Right lobe of liver (tissue), 6 donors: ENCODE results near the gene TRABD2B. TPM values are rescaled to one million over a fixed set of nuclear protein-coding genes. Genes with fewer than 3 reads are reported as not detected.

ENCODE experiments used
- ATAC-seq, 4 donors: fragments of 200-7000 bp; cut with Tn5 transposase; one replicate each; pipeline ENCODE4 v1.9.1; 2020; ENCODE audit warnings: mild to moderate bottlenecking in 4 of 4, moderate library complexity in 4 of 4
- DNase-seq, 3 donors: peaks; one replicate each; pipeline ENCODE4 v3.0.0-alpha.2; 2020
- H3K27ac ChIP-seq, 3 donors: fragments of 200-600 bp; one replicate each; pipeline ENCODE4 v1.8.0; 2022
- H3K27me3 ChIP-seq, 2 donors: fragments of 200-600 bp; one replicate each; pipeline ENCODE4 v1.8.0; 2022
- H3K36me3 ChIP-seq, 4 donors: fragments of 200-600 bp; sonication (generic) in 1 of 4; one replicate each; pipeline versions ENCODE4 v1.5.1 to v1.8.0; 2017 to 2022; ENCODE audit warnings: control low read depth in 1 of 4
- H3K4me1 ChIP-seq, 4 donors: fragments of 200-600 bp; sonication (generic) in 1 of 4; one replicate each; pipeline versions ENCODE4 v1.5.1 to v1.8.0; 2017 to 2022; ENCODE audit warnings: control low read depth in 1 of 4
- H3K4me3 ChIP-seq, 3 donors: fragments of 200-600 bp; one replicate each; pipeline ENCODE4 v1.8.0; 2022
- H3K9me3 ChIP-seq, 4 donors: fragments of 200-600 bp; sonication (generic) in 1 of 4; one replicate each; pipeline versions ENCODE4 v1.5.1 to v1.8.0; 2017 to 2022; ENCODE audit warnings: control low read depth in 1 of 4
- POLR2A ChIP-seq: fragments of 450-650 bp; IDR thresholded peaks from one replicate; pipeline ENCODE4 v1.6.1; 2017; ENCODE audit warnings: antibody characterized with exemption, mild to moderate bottlenecking
- WGBS: methylation state at CpG from one replicate; pipeline ENCODE4 v1.1.6; 2018; ENCODE audit warnings: low coverage, low lambda C conversion rate; ENCODE audit not compliant: insufficient coverage; ENCODE audit errors: missing lambda C conversion rate; 5-methylcytosine and 5-hydroxymethylcytosine counted together
- intact Hi-C, 2 donors: fragments of 100-400 bp; cut with DNase I; formaldehyde crosslinking; loops; one replicate each; pipeline versions ENCODE4 v1.11.2 to v1.14.1; 2022
- total RNA-seq, 6 experiments: library from RNA; depleted of rRNA in 2 of 6; stranded (reverse); fragments of >200 nt in 2 of 6; fragmentation: NEBNext Ultra II Directional in 3 of 6; extraction: Animal tissue kit (Norgen Biotek cat#: 25700) in 3 of 6; gene quantifications; one replicate each; pipeline versions ENCODE4 v1.1.0 to v1.2.4, GENCODE V29; 2016 to 2023
- TF ChIP-seq, protein P1 (sequence below), 4 donors: fragments of 200-600 bp in 3 of 4; fragments of 450-650 bp in 1 of 4; IDR thresholded peaks; one replicate each; pipeline versions ENCODE4 v1.5.1 to v1.8.0; 2016 to 2022; ENCODE audit warnings: antibody characterized with exemption in 4 of 4, mild to moderate bottlenecking in 2 of 4
- donor health status: DM: no; HTN: yes; CAD: no.
- donor health status: DM: no; HTN: no; CAD: no.
- donor health status: DM: no; HTN: no; CAD: no.
- donor health status: DM: no; HTN: yes; CAD: no.
- donor health status: DM: no; HTN: yes; CAD: no.

TRABD2B gene
- total RNA-seq, 6 experiments from 2014 or later = 0.55 to 9.5 (median 1.8) TPM

DNA sequence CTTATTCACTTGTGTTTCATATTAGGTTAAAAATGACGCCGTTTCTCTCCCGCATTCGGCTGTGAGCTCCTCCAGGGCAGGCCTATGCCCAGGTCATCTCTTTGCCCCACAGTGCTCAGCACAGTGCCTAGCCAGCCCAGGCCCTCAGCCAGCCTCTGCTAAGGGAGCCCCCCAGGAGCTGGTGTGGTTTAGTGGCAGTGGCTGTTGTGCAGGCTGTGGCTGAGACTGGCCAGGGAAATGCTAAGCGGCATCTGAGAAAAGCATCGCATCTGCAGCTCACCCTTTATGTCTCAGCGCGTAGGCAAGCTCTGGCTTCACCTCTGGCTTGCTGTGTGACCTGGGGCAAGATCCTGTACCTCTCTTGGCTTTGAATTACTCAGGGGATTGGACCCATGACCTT lies 275.1 kb downstream of the TRABD2B start:
- no peak for ATAC-seq
- no peak for DNase-seq
- TF ChIP-seq, protein P1, sequence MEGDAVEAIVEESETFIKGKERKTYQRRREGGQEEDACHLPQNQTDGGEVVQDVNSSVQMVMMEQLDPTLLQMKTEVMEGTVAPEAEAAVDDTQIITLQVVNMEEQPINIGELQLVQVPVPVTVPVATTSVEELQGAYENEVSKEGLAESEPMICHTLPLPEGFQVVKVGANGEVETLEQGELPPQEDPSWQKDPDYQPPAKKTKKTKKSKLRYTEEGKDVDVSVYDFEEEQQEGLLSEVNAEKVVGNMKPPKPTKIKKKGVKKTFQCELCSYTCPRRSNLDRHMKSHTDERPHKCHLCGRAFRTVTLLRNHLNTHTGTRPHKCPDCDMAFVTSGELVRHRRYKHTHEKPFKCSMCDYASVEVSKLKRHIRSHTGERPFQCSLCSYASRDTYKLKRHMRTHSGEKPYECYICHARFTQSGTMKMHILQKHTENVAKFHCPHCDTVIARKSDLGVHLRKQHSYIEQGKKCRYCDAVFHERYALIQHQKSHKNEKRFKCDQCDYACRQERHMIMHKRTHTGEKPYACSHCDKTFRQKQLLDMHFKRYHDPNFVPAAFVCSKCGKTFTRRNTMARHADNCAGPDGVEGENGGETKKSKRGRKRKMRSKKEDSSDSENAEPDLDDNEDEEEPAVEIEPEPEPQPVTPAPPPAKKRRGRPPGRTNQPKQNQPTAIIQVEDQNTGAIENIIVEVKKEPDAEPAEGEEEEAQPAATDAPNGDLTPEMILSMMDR (IDR thresholded peaks at IDR 0.05) = no peak
- TF ChIP-seq POLR2A = no peak
- peaks cover 0 to 25% (median 4%) of the 10 kb centered on the region in 4 donors for H3K4me1 ChIP-seq
- H3K36me3 ChIP-seq = no peaks in the 10 kb centered on the region
- intact Hi-C loops = loop anchor here in 1 of 2 donors (10.0 kb wide), 1 partner anchor 197 kb away; no protein-coding TSS in a partner anchor
- no peaks in the 10 kb centered on the region for H3K27me3 ChIP-seq
- no peaks in the 10 kb centered on the region for H3K9me3 ChIP-seq
- H3K27ac ChIP-seq = no peak overlapping the region
- 94% methylated on average over 3 of the region's 8 CpGs for WGBS
- no peak overlapping the region for H3K4me3 ChIP-seq

DNA sequence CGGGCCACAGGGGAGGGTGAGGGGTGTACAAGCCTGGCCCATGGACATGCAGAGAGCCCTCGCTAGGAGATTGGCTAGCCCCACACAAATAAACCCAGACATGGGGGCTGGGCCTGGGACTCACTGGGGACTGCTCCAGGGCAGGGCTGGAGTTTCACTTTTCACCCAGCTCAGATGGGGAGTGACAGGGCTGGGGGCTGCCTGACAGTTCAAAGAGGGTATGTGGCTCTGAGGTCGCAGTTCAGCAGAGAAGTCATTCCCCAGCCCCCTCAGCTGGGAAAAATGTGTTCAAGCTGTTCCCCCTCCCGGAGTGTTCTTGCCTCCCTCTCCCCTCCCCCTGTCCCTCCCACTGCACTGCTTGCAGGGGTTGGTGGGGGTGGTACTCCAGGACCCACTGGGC lies 277.1 kb downstream of the TRABD2B start:
- 75% methylated on average over 2 of the region's 4 CpGs for WGBS
- Histone ChIP-seq H3K27ac (no peak overlapping the region), H3K27me3 (no peaks in the 10 kb centered on the region), H3K4me1 (peaks cover 0 to 17% (median 2%) of the 10 kb centered on the region in 4 donors), H3K4me3 (no peak overlapping the region), H3K36me3 (no peaks in the 10 kb centered on the region), H3K9me3 (no peaks in the 10 kb centered on the region)
- DNase-seq (no peak), ATAC-seq (no peak)
- TF ChIP-seq, protein P1 (IDR thresholded peaks at IDR 0.05) = no peak
- TF ChIP-seq POLR2A = no peak
- intact Hi-C loops = loop anchor here in 1 of 2 donors (10.0 kb wide), 1 partner anchor 195 kb away; no protein-coding TSS in a partner anchor

DNA sequence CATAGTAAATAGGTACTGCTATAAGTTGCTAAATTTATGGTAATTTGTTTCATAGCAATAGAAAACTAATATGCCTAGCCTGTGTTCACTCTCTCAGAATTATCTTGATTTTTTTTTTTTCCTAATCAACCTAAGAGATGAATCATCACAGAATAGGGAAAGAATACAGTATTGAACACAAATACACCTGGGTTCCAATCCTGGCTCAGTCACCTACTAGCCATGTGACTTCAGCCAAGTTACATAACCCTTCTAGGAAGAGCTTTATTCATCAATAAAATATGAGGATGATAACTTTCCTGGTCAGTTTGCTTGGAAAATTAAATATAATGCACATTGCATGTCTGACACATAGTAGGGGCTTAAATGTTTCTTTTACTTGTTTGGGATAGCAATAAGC lies 279.8 kb downstream of the TRABD2B start:
- no peak overlapping the region for H3K27ac ChIP-seq
- ATAC-seq (peak in 1 of 4 donors; percentile 64), DNase-seq (no peak)
- no peaks in the 10 kb centered on the region for H3K36me3 ChIP-seq
- no peaks in the 10 kb centered on the region for H3K9me3 ChIP-seq
- no peak overlapping the region for H3K4me3 ChIP-seq
- TF ChIP-seq, protein P1 (IDR thresholded peaks at IDR 0.05) = no peak
- TF ChIP-seq POLR2A = no peak
- intact Hi-C loops = no loop called here
- H3K4me1 ChIP-seq = peaks cover 0 to 4% (median 0%) of the 10 kb centered on the region in 4 donors
- H3K27me3 ChIP-seq = no peaks in the 10 kb centered on the region

DNA sequence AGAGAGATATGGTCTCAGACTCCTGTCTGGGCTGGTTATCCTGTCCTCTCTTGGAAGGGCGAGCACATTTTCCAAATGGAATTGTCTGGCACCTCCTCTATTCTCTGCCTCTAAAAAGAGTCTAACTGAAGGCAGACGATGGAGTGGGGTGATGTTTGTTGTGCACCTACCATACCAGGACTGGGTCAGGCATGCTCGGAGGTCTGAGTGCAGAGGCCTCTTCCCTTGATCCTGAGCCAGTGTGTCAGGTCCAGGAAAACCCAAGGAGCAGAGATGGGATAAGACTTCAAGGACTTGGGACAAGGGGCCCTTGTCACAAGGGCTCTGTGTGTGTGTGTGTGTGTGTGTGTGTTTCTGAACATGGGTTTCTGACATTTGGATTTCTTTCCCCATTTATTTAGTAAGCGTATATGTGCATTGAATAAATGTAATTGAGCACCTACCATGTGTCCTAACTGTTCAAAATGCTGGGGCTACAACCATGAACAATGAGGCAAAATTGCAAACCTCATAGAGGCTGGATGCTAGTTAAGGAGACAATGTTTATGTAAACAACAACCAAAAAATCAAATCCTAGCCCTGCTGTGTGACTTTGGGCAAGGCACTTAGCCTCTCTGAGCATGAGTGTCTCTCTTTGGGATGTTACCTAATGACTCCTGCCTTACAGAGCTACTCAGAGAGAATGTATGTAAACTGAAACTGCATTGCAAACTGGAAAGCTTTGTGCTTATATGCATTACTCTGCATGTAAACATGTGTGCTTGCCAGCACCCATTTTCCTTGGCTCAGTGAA lies 283.0 kb downstream of the TRABD2B start:
- WGBS = 83% methylated on average over 3 of the region's 4 CpGs
- Histone ChIP-seq H3K4me3 (no peak overlapping the region), H3K36me3 (no peaks in the 10 kb centered on the region), H3K27me3 (peaks cover 0 to 5% of the 10 kb centered on the region in 2 donors), H3K4me1 (peaks cover 0 to 20% (median 5%) of the 10 kb centered on the region in 4 donors), H3K9me3 (no peaks in the 10 kb centered on the region), H3K27ac (no peak overlapping the region)
- intact Hi-C loops = loop anchor here in 1 of 2 donors (5.0 kb wide), 1 partner anchor 282 kb away; no protein-coding TSS in a partner anchor
- TF ChIP-seq, protein P1 (IDR thresholded peaks at IDR 0.05) = no peak
- no peak for TF ChIP-seq POLR2A
- ATAC-seq (no peak), DNase-seq (peak in 1 of 3 donors; percentile 11)
